Thyroid gland (tissue), 4 donors: ENCODE data around the gene LEF1. TPM values are rescaled to one million over a fixed set of nuclear protein-coding genes. Genes with fewer than 3 reads are reported as not detected.
"Not testable (repeated sequence)": the region's sequence is repeated elsewhere in the genome, so short reads cannot be mapped to it uniquely, and the experiment has no call there.

Source experiments
- DNase-seq, 2 donors: peaks; one replicate each; pipeline ENCODE4 v3.0.0-alpha.2; 2019
- H3K27ac ChIP-seq, 3 donors: fragments of 200-600 bp; sonication (generic); 1 replicate in 2 of 3; 2 replicates in 1 of 3; pipeline ENCODE4 v1.5.1; 2016 to 2019; ENCODE audit warnings: mild to moderate bottlenecking in 1 of 3, moderate library complexity in 1 of 3
- H3K27me3 ChIP-seq: fragments of 200-600 bp; sonication (generic); one replicate; pipeline ENCODE4 v1.5.1; 2019
- H3K36me3 ChIP-seq, 2 donors: fragments of 200-600 bp; sonication (generic); one replicate each; pipeline ENCODE4 v1.5.1; 2016 to 2019
- H3K4me1 ChIP-seq, 2 donors: fragments of 200-600 bp; sonication (generic); one replicate each; pipeline ENCODE4 v1.5.1; 2017 to 2019
- H3K4me3 ChIP-seq, 3 donors: fragments of 200-600 bp; sonication (generic); replicated peaks in 1 of 3; 1 replicate in 2 of 3; 2 replicates in 1 of 3; pipeline ENCODE4 v1.5.1; 2016; ENCODE audit warnings: mild to moderate bottlenecking in 1 of 3
- H3K9me3 ChIP-seq: fragments of 200-600 bp; sonication (generic); one replicate; pipeline ENCODE4 v1.5.1; 2017
- POLR2A ChIP-seq, 2 donors: fragments of 450-650 bp; IDR thresholded peaks; one replicate each; pipeline ENCODE4 v1.6.1; 2017; ENCODE audit warnings: antibody characterized with exemption in 2 of 2, mild to moderate bottlenecking in 2 of 2, moderate library complexity in 1 of 2
- WGBS, 2 donors: methylation state at CpG; one replicate each; pipeline ENCODE4 v1.1.5; 2017; 5-methylcytosine and 5-hydroxymethylcytosine counted together
- intact Hi-C: fragments of 100-400 bp; cut with DNase I; formaldehyde crosslinking; loops from one replicate; pipeline ENCODE4 v1.15.1; 2023
- total RNA-seq, 4 donors: library from RNA; depleted of rRNA; stranded (reverse); fragments of >200 nt; gene quantifications; one replicate each; pipeline ENCODE4 v1.2.3, GENCODE V29; 2016
- TF ChIP-seq, protein P1 (sequence below), 6 experiments: fragments of 200-600 bp in 3 of 6; fragments of 450-650 bp in 3 of 6; sonication (generic) in 3 of 6; IDR thresholded peaks; one replicate each; pipeline ENCODE4 v1.5.1; 2016 to 2019; ENCODE audit warnings: antibody characterized with exemption in 6 of 6, mild to moderate bottlenecking in 2 of 6, inconsistent platforms in 1 of 6, moderate library complexity in 1 of 6

The LEF1 gene
- total RNA-seq, 4 donors from 2014 or later, result 4.2 to 24.3 (median 9.9) TPM

DNA sequence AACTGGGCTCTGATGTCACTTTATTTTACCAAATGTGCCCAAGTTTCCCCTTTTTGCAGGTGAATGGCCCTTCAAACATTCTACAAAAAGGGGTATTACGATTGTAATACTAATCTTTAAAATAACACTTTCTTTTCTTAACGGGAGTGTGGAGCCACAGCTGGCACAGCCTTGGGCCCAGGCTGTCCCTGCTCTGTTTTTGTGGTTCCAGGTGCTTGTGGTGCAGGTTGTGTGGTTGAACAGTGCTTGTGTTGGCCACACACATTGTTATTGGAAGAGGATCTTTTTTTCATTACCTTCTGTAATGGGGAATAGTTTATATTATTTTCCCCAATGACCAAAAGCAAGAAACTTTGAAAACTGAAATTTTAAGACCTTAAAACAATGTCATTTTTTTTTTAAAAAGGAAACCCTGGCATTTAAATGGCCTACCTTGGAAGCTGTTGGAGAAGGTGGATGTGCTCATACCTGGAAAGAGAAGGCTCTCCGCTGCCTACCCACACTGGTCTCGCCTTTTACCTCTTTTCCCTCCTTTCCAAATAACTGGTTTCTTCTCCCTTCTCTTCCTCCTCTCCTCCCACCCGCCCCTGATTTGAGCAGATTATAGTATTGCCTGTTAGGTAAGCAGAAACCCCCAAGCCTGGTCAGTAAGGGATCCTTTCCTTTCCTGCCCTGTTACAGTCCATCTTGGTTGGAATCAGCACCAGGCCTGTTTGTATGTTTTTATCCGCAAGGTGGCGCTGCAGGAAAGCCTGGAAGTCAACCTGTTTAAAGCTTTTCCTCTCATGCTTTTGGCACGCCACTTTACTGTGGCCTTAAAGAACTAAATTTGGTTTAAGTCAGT is 150.5 kb downstream of the LEF1 start:
- WGBS, 2 donors, result 35 to 36% methylated on average over 8 of the region's 8 CpGs

DNA sequence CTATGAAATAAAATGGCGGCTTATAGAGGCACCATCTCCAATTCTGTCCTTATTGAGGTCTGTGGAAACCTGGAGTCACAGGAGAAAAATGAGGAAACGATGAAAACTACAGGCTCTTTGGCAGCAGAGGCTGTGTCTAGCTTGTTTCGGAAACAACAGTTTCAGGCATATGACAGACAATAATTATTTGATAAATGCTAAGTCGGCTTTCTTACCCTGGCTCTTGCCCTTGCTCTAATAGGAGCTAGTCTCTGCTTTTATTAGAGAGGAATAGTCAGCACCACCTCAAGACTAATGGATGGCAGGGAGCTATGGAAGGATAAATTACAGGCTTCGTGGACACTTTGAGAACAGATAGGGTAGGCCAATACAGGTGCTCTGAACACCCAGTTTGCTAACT is 154.8 kb downstream of the LEF1 start:
- Histone ChIP-seq H3K36me3 (peaks cover 3 to 13% of the 10 kb centered on the region in 2 donors), H3K4me1 (no peaks in the 10 kb centered on the region), H3K27ac (no peak overlapping the region), H3K4me3 (no peak overlapping the region), H3K9me3 (no peaks in the 10 kb centered on the region), H3K27me3 (no peaks in the 10 kb centered on the region)
- TF ChIP-seq, protein P1, sequence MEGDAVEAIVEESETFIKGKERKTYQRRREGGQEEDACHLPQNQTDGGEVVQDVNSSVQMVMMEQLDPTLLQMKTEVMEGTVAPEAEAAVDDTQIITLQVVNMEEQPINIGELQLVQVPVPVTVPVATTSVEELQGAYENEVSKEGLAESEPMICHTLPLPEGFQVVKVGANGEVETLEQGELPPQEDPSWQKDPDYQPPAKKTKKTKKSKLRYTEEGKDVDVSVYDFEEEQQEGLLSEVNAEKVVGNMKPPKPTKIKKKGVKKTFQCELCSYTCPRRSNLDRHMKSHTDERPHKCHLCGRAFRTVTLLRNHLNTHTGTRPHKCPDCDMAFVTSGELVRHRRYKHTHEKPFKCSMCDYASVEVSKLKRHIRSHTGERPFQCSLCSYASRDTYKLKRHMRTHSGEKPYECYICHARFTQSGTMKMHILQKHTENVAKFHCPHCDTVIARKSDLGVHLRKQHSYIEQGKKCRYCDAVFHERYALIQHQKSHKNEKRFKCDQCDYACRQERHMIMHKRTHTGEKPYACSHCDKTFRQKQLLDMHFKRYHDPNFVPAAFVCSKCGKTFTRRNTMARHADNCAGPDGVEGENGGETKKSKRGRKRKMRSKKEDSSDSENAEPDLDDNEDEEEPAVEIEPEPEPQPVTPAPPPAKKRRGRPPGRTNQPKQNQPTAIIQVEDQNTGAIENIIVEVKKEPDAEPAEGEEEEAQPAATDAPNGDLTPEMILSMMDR (IDR thresholded peaks at IDR 0.05), result no peak
- TF ChIP-seq POLR2A (IDR thresholded peaks at IDR 0.05), result no peak
- intact Hi-C loops, result no loop called here
- DNase-seq, result no peak
- 97 to 98% methylated on average over 5 of the region's 5 CpGs for WGBS, 2 donors

More for the DNA sequence above, 150.5 kb downstream of the LEF1 start:
- no peak for TF ChIP-seq POLR2A (IDR thresholded peaks at IDR 0.05)
- TF ChIP-seq, protein P1 (IDR thresholded peaks at IDR 0.05), result peak; percentile 69 to 89 (median 72)
- intact Hi-C loops, result no loop called here
- no peaks in the 10 kb centered on the region for H3K9me3 ChIP-seq
- H3K36me3 ChIP-seq, result peaks cover 6 to 9% of the 10 kb centered on the region in 2 donors
- no peaks in the 10 kb centered on the region for H3K4me1 ChIP-seq
- H3K27me3 ChIP-seq, result no peaks in the 10 kb centered on the region
- H3K27ac ChIP-seq, result no peak overlapping the region
- peak; percentile 79 to 84 for DNase-seq
- no peak overlapping the region for H3K4me3 ChIP-seq

DNA sequence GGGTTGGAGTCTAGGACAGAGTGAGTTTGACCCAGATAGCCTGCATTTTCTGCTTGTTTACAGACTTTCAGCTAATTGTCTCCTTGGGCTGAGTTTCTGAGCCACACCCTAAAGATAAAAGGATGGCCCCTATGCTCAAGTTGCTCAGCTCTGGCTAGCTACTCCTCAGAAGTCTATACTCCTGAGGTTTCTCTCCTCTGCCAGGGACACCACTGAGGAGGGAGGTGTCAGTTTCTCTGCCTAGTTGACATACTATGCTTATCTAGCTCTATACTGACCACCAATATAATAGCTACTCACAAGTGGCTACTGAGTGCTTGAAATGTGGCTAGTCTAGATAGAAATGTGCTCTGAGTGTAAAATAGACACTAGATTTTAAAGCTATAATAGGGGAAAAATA is 155.4 kb downstream of the LEF1 start:
- Histone ChIP-seq H3K4me3 (no peak overlapping the region), H3K36me3 (peaks cover 3 to 13% of the 10 kb centered on the region in 2 donors), H3K27ac (no peak overlapping the region), H3K4me1 (no peaks in the 10 kb centered on the region), H3K9me3 (no peaks in the 10 kb centered on the region), H3K27me3 (no peaks in the 10 kb centered on the region)
- DNase-seq, result no peak
- intact Hi-C loops, result no loop called here
- no peak for TF ChIP-seq POLR2A (IDR thresholded peaks at IDR 0.05)
- TF ChIP-seq, protein P1 (IDR thresholded peaks at IDR 0.05), result no peak

DNA sequence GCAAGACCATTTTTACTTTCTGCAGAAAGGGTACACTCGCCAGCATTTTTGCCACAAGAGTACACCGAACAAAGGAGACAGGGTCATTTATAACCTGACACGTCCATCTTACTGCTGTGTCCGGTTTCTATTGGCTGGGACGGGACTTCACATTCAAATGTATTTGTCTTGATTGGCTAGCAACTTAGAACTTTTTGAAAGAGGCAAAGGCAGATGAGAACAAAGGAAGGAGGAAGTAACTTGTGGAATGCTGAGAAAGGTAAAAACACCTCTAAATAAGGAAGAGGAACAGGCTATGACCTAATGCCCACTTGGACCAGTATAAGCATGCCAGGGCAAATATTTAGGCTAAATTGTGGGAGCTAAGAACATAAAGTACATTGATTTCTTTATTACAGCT is 156.3 kb downstream of the LEF1 start:
- H3K27ac ChIP-seq, H3K27me3 ChIP-seq, DNase-seq, H3K4me3 ChIP-seq, H3K4me1 ChIP-seq, intact Hi-C loops, H3K9me3 ChIP-seq: not testable (repeated sequence)
- peaks cover 3 to 13% of the 10 kb centered on the region in 2 donors for H3K36me3 ChIP-seq
- 98 to 99% methylated on average over 5 of the region's 5 CpGs for WGBS, 2 donors

DNA sequence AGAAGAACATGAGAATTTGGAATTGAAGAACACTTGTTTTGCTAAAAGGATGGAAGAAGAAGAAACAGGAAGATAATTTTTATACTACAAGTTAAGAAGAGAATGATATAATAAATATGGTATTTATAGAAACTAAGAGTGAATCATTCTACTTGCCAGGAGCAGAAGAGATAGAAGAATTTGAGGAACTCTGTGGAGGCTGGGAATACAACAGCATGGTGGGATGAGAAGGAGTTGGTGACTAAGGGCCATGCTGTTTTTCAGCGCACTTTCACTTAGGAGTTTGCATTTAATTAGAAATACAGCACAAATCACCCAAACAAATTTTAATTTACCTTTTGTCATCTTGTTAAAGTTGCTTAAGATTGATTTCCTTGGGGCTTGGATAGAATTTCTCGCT is 158.6 kb downstream of the LEF1 start:
- no peak for DNase-seq
- H3K27ac ChIP-seq, result no peak overlapping the region
- intact Hi-C loops, result no loop called here
- TF ChIP-seq POLR2A (IDR thresholded peaks at IDR 0.05), result no peak
- TF ChIP-seq, protein P1 (IDR thresholded peaks at IDR 0.05), result no peak
- 96 to 97% methylated on average over 2 of the region's 2 CpGs for WGBS, 2 donors
- H3K4me3 ChIP-seq, result no peak overlapping the region
- no peaks in the 10 kb centered on the region for H3K4me1 ChIP-seq
- H3K36me3 ChIP-seq, result peaks cover 3 to 4% of the 10 kb centered on the region in 2 donors
- no peaks in the 10 kb centered on the region for H3K27me3 ChIP-seq
- H3K9me3 ChIP-seq, result no peaks in the 10 kb centered on the region
